A549 (cell line): ENCODE data around the gene OR13C8. TPM values are rescaled to one million over a fixed set of nuclear protein-coding genes. Genes with fewer than 3 reads are reported as not detected.

Experiments
- ATAC-seq, 2 experiments: fragments of 200-7000 bp in 1 of 2; fragments of >200 bp in 1 of 2; cut with Nextera tagmentation in 1 of 2; cut with Tn5 transposase in 1 of 2; 3 replicates each; pipeline versions ENCODE4 v1.8.0 to v1.9.1; 2018 to 2020; ENCODE audit warnings: mild to moderate bottlenecking in 1 of 2, moderate library complexity in 1 of 2
- CTCF ChIA-PET: fragments of 300-600 bp; sonication (Branson Sonifier 250); formaldehyde crosslinking; extraction: SDS; loops from one replicate; lab custom pipeline; 2021; ENCODE audit warnings: antibody characterized with exemption, inconsistent platforms; lab: Yijun Ruan, JAX
- POLR2A ChIA-PET: fragments of 350-600 bp; formaldehyde crosslinking; extraction: SDS; loops from one replicate; lab custom pipeline; 2021; ENCODE audit warnings: antibody characterized with exemption, inconsistent platforms; lab: Yijun Ruan, JAX
- DNase-seq, 2 experiments: peaks; one replicate each; pipeline versions ENCODE4 v3.0.0 to v3.0.0-alpha.2; 2011 to 2016; ENCODE audit warnings: low read depth in 1 of 2, low spot score in 1 of 2
- FAIRE-seq: peaks from 2 replicates; lab custom pipeline; 2011; peaks lifted over from hg19 to GRCh38; lab: Jason Lieb, UNC
- H3K27ac ChIP-seq, 2 experiments: fragments of >200 bp; sonication (Bioruptor Twin); formaldehyde crosslinking; 3 replicates each; pipeline ENCODE4 v1.5.1; 2016 to 2017
- H3K4me1 ChIP-seq: fragments of >200 bp; sonication (Bioruptor Twin); formaldehyde crosslinking; 3 replicates; pipeline ENCODE4 v1.6.1; 2016
- H3K4me2 ChIP-seq: fragments of >200 bp; sonication (Bioruptor Twin); formaldehyde crosslinking; 3 replicates; pipeline ENCODE4 v1.6.1; 2016
- H3K4me3 ChIP-seq: fragments of >200 bp; sonication (Bioruptor Twin); formaldehyde crosslinking; 3 replicates; pipeline ENCODE4 v1.5.1; 2016
- H3K9me3 ChIP-seq: fragments of >200 bp; sonication (Bioruptor Twin); formaldehyde crosslinking; 3 replicates; pipeline ENCODE4 v1.6.1; 2016
- CBX2 ChIP-seq: fragments of 200-600 bp; sonication (generic); IDR thresholded peaks from 2 replicates; pipeline ENCODE4 v1.6.1; 2016; ENCODE audit warnings: low read depth, mild to moderate bottlenecking, borderline replicate concordance
- CBX8 ChIP-seq: fragments of 200-600 bp; sonication (generic); IDR thresholded peaks from 2 replicates; pipeline ENCODE4 v1.6.1; 2016
- CEBPB ChIP-seq, 2 experiments: fragments of >200 bp in 1 of 2; sonication (Bioruptor Twin) in 1 of 2; formaldehyde crosslinking in 1 of 2; IDR thresholded peaks; 2 replicates each; pipeline ENCODE4 v1.6.1; 2012 to 2016
- CTCF ChIP-seq: fragments of >200 bp; sonication (Bioruptor Twin); formaldehyde crosslinking; IDR thresholded peaks from 3 replicates; pipeline ENCODE4 v1.5.1; 2016
- EHMT2 ChIP-seq: fragments of 200-600 bp; sonication (generic); IDR thresholded peaks from 2 replicates; pipeline ENCODE4 v1.6.1; 2016; ENCODE audit warnings: antibody characterized with exemption, low read depth, mild to moderate bottlenecking, moderate library complexity
- FOSB ChIP-seq: fragments of 250-450 bp; sonication (Bioruptor Pico); IDR thresholded peaks from 2 replicates; pipeline ENCODE4 v1.5.0; 2020; ENCODE audit warnings: mild to moderate bottlenecking, moderate library complexity
- HDAC2 ChIP-seq: fragments of 200-600 bp; sonication (generic); IDR thresholded peaks from 2 replicates; pipeline ENCODE4 v1.6.1; 2016
- HES2 ChIP-seq: fragments of >200 bp; sonication (Bioruptor Twin); formaldehyde crosslinking; IDR thresholded peaks from 2 replicates; pipeline ENCODE4 v1.6.1; 2016
- HOXA7 ChIP-seq: fragments of 250-450 bp; sonication (Bioruptor Pico); IDR thresholded peaks from 2 replicates; pipeline ENCODE4 v1.5.0; 2020; ENCODE audit warnings: mild to moderate bottlenecking, moderate library complexity
- JUN ChIP-seq, 2 experiments: fragments of >200 bp; sonication (Bioruptor Twin); formaldehyde crosslinking; IDR thresholded peaks; 2 replicates in 1 of 2; 3 replicates in 1 of 2; pipeline ENCODE4 v1.6.1; 2016 to 2017
- JUNB ChIP-seq: fragments of >200 bp; sonication (Bioruptor Twin); formaldehyde crosslinking; IDR thresholded peaks from 2 replicates; pipeline ENCODE4 v1.6.1; 2016
- KDM5A ChIP-seq: fragments of 200-600 bp; sonication (generic); IDR thresholded peaks from 2 replicates; pipeline ENCODE4 v1.6.1; 2016; ENCODE audit warnings: antibody characterized with exemption, mild to moderate bottlenecking
- MAX ChIP-seq: IDR thresholded peaks from 2 replicates; pipeline ENCODE4 v1.6.1; 2012
- MYC ChIP-seq: IDR thresholded peaks from 2 replicates; pipeline ENCODE4 v1.6.1; 2012; ENCODE audit warnings: mild to moderate bottlenecking, inconsistent platforms, low read length, improper control_type of control experiment, borderline replicate concordance
- NPAS2 ChIP-seq: fragments of 250-450 bp; sonication (Bioruptor Pico); IDR thresholded peaks from 2 replicates; pipeline ENCODE4 v1.8.0; 2022; ENCODE audit warnings: mild to moderate bottlenecking, moderate library complexity, borderline replicate concordance
- PHF8 ChIP-seq: fragments of 200-600 bp; sonication (generic); IDR thresholded peaks from 2 replicates; pipeline ENCODE4 v1.6.1; 2016; ENCODE audit warnings: low read depth, mild to moderate bottlenecking, antibody characterized with exemption, moderate library complexity, borderline replicate concordance
- POLR2AphosphoS2 ChIP-seq: conservative IDR thresholded peaks from 2 replicates; pipeline ENCODE4 v1.6.1; 2012; ENCODE audit warnings: low read length, improper control_type of control experiment, inconsistent platforms
- RARB ChIP-seq: fragments of 250-450 bp; sonication (Bioruptor Pico); IDR thresholded peaks from 2 replicates; pipeline ENCODE4 v1.8.0; 2021; ENCODE audit warnings: mild to moderate bottlenecking, moderate library complexity
- REST ChIP-seq: fragments of 200-600 bp; sonication (generic); IDR thresholded peaks from 2 replicates; pipeline ENCODE4 v1.6.1; 2016; ENCODE audit warnings: antibody characterized with exemption, mild to moderate bottlenecking, moderate library complexity
- RFX5 ChIP-seq: fragments of 450-650 bp; IDR thresholded peaks from 2 replicates; pipeline ENCODE4 v1.7.1; 2014; ENCODE audit warnings: antibody characterized with exemption, mild to moderate bottlenecking, moderate library complexity
- SMC3 ChIP-seq: fragments of >200 bp; sonication (Bioruptor Twin); formaldehyde crosslinking; IDR thresholded peaks from 3 replicates; pipeline ENCODE4 v1.6.1; 2018; ENCODE audit warnings: inconsistent platforms
- USF2 ChIP-seq: fragments of 450-650 bp; IDR thresholded peaks from 2 replicates; pipeline ENCODE4 v1.6.1; 2014; ENCODE audit warnings: antibody characterized with exemption
- ZC3H11A ChIP-seq: fragments of 450-650 bp; IDR thresholded peaks from 2 replicates; pipeline ENCODE4 v1.6.1; 2014; ENCODE audit warnings: antibody characterized with exemption, mild to moderate bottlenecking
- ZNF302 ChIP-seq: fragments of 250-450 bp; sonication (Bioruptor Pico); IDR thresholded peaks from 2 replicates; pipeline ENCODE4 v1.9.0; 2021; ENCODE audit warnings: inconsistent platforms, mild to moderate bottlenecking, moderate library complexity
- WGBS: methylation state at CpG from one replicate; pipeline ENCODE4 v1.1.6; 2017; ENCODE audit errors: missing lambda C conversion rate; 5-methylcytosine and 5-hydroxymethylcytosine counted together
- polyA plus RNA-seq, 4 experiments: library from polyadenylated mRNA; depleted of rRNA in 3 of 4; stranded (reverse); fragments of >200 nt; fragmentation: RNase III in 1 of 4; extraction: RNeasy Plus Mini Kit Qiagen cat#74134 plus additional on column Dnase treatment in 1 of 4; gene quantifications; 2 replicates in 3 of 4; 3 replicates in 1 of 4; pipeline ENCODE4 v1.2.3, GENCODE V29; 2011 to 2017

The OR13C8 gene
- polyA plus RNA-seq, 2 of the 4 experiments (the other 2 are of a cell fraction) = not detected

- FAIRE-seq (no peak), ATAC-seq (no peak), DNase-seq (no peak)
- Histone ChIP-seq H3K4me2 (no peak overlapping the region), H3K4me1 (no peaks in the 10 kb centered on the region), H3K27ac (no peak overlapping the region), H3K9me3 (no peaks in the 10 kb centered on the region; the same call in 2 of the 3 replicates), H3K4me3 (no peak overlapping the region)
- CTCF ChIA-PET = no interaction called here
- 37% methylated on average over 8 of the region's 8 CpGs for WGBS
- POLR2A ChIA-PET = no interaction called here
- TF ChIP-seq CEBPB (IDR thresholded peaks at IDR 0.05) = no peak
- no peak for TF ChIP-seq ZC3H11A
- TF ChIP-seq HOXA7 (CRISPR knock-in tag) = no peak
- no peak for TF ChIP-seq FOSB
Measured at GRCh38 chr9:104556830-104557634, 11.9 kb upstream of the OR13C8 start.

GRCh38 chr9:104564358-104564757 lies 4.6 kb upstream of the OR13C8 start:
- ATAC-seq (no peak), DNase-seq (no peak), FAIRE-seq (no peak)
- TF ChIP-seq KDM5A (no peak), ZNF302 (CRISPR knock-in tag) (no peak), HDAC2 (no peak), MYC (no peak), PHF8 (no peak), ZC3H11A (no peak)
- 2% methylated on average over 1 of the region's 1 CpG for WGBS
- ChIA-PET CTCF (interaction anchor here (1.1 kb wide), 1 partner anchor 13 kb away, joined by 5 read pairs; no protein-coding TSS in a partner anchor), POLR2A (no interaction called here)
- Histone ChIP-seq H3K9me3 (no peaks in the 10 kb centered on the region), H3K27ac (no peak overlapping the region), H3K4me1 (no peaks in the 10 kb centered on the region), H3K4me2 (no peak overlapping the region), H3K4me3 (no peak overlapping the region)

GRCh38 chr9:104572612-104573011 lies 3.6 kb downstream of the OR13C8 start:
- TF ChIP-seq RARB (CRISPR knock-in tag) (no peak), CTCF (no peak), EHMT2 (no peak), REST (no peak), CBX8 (no peak), POLR2AphosphoS2 (no peak), ZNF302 (CRISPR knock-in tag) (no peak), ZC3H11A (no peak), SMC3 (no peak), USF2 (no peak), JUNB (no peak), CBX2 (no peak), HDAC2 (no peak), HES2 (no peak), RFX5 (no peak), NPAS2 (CRISPR knock-in tag) (no peak), JUN (IDR thresholded peaks at IDR 0.05) (no peak), MYC (no peak), MAX (no peak)
- TF ChIP-seq, all 56 proteins: peak for 0
- ATAC-seq = no peak
- no peak for DNase-seq
- Histone ChIP-seq H3K27ac (no peak overlapping the region), H3K4me3 (no peak overlapping the region), H3K9me3 (0 out of 3 replicates have a peak, but pooled peaks cover 3% of the 10 kb centered on the region), H3K4me2 (no peak overlapping the region), H3K4me1 (no peaks in the 10 kb centered on the region)
- 3% methylated on average over 1 of the region's 1 CpG for WGBS
- CTCF ChIA-PET = no interaction called here
- POLR2A ChIA-PET = no interaction called here
- FAIRE-seq = no peak
